NCI-H2081 treated with DMSO at 0.1 percent for 48 hours (cell line): ENCODE results near the gene SPATA31D3.
"Not testable (repeated sequence)": the region's sequence is repeated elsewhere in the genome, so short reads cannot be mapped to it uniquely, and the experiment has no call there.

Experiments
- DNase-seq: peaks from one replicate; lab custom pipeline; 2025; lab: John Stamatoyannopoulos, UW

The SPATA31D3 gene

DNA sequence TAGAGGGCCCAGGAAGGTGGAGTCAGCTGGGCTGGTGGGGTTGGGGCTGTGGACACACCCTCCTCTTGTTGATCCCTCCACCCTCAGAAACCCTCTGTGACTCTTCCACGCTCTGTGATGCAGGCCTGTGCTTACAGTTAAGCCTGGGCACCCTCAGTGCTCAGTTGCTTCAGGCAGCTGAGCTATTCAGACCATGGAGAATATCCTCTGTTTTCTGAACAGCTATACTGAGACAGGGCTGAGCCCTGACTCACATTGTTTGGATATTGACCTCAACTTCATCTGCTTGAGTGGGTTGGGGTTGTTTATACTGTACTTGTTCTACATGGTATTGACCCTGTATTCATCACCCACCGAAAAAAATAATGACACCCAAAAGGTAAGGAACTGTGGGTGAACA, at the start of gene SPATA31D3:
SPATA31D3 (plus strand) TSS at position 108 of the 400 bp plus-strand sequence; CDS start at position 194, 86 bp downstream.
- not testable (repeated sequence) for DNase-seq

- DNase-seq = no peak
Measured at GRCh38 chr9:81893929-81894328, 49.4 kb upstream of the SPATA31D3 start.

DNA sequence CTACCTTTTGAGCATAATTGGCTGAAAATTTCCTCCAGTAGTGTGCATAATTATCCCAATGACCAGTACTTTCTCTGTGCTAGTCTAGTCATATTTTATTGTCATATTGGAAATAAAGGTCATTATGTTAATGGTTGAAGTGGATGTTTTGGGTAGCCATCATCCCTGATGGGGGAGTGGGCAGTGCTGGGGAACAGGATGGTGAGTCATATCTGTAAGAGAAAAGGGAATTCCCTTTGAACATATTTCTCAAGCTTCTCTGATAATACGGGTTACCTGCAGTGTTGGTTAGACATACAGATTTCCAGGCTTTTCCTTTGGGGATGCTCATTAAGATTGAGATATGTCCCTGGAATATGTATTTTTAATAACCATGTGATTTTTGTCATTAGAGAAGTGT, 48.4 kb upstream of the SPATA31D3 start:
- DNase-seq = no peak

- no peak for DNase-seq
Measured at GRCh38 chr9:81896070-81896469, 47.2 kb upstream of the SPATA31D3 start.

DNA sequence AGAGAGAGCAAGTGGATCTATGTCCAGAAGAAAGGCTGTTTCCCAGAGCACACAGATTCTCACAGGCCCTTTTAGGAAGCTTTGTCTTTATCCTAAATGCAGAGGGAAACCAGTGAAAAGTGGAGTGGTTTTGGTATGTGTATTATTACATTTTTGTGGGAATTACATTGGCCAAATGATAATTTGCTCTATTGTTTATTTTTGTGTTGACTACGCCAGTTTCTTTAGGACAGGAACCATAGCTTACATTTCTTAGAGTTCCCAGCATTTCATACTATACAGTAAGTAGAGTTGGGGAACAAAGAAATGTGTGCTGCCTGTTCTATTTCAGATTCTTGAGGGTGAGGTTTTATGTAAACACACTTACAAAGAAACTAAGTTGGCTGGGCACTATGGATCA, 44.4 kb upstream of the SPATA31D3 start:
- DNase-seq = no peak

- no peak for DNase-seq
Measured at GRCh38 chr9:81902196-81902595, 41.1 kb upstream of the SPATA31D3 start.

GRCh38 chr9:81902626-81903025, 40.7 kb upstream of the SPATA31D3 start:
- DNase-seq = no peak

- no peak for DNase-seq
Measured at GRCh38 chr9:81906671-81907070, 36.6 kb upstream of the SPATA31D3 start.

DNA sequence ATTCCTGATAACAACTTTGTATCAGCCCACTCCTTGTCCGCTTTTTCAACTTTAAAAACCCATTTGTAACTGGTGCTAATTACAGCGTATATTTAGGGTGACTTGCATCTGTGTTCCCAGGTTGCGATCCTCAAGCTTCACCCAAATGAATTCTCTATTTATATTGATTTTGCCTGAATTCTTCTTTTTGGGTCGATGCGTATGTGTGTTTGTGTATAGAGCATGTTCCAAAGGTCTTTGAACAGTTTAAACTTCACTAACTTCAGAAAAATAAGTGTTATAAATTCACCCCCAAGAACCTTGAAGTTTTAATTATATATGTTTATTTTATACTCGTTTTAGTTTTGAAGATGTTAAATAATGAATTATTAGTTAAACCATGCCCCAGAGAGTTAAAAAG, 31.2 kb upstream of the SPATA31D3 start:
- no peak for DNase-seq

DNA sequence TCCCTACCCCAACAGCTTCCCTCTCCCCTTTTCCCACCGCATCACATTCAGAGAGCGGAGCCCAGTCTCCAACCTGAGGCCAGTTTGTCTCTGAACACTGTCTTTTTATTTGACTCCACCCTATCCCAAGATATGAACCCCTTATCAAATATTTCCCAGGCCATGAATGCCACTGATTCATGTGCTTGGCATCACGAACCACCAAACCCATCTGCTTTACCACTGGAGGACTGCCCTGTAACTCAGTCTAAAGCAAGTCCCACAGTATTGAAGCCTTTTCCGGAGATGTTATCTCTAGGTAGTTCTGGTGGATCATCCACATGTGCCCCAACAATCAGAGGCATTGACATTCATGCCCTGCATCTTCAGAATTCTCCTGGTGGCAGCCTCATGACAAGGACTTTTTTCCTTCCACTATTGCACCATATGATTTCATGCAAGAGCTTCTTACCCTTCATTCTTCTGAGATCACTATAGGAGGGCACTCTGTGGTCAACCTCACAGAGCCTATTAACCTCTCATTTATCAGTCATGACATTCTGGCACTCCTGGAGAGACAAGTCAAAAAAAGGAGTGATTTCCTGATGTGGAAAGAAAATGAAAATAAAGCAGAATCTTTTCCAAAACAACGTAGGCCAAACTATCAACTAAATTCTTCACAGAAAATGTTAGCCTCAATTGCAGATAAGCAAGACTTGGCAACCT, 27.3 kb upstream of the SPATA31D3 start:
- DNase-seq = no peak

GRCh38 chr9:81918507-81918906, 24.8 kb upstream of the SPATA31D3 start:
- DNase-seq = not testable (repeated sequence)

DNA sequence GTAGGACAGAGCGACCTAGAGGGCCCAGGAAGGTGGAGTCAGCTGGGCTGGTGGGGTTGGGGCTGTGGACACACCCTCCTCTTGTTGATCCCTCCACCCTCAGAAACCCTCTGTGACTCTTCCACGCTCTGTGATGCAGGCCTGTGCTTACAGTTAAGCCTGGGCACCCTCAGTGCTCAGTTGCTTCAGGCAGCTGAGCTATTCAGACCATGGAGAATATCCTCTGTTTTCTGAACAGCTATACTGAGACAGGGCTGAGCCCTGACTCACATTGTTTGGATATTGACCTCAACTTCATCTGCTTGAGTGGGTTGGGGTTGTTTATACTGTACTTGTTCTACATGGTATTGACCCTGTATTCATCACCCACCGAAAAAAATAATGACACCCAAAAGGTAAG, 15.0 kb upstream of the SPATA31D3 start, which contains the start of gene SPATA31D4:
SPATA31D4 (plus strand) TSS at position 124 of the 400 bp plus-strand sequence; CDS start at position 210, 86 bp downstream.
- not testable (repeated sequence) for DNase-seq

GRCh38 chr9:81930147-81930546, 13.2 kb upstream of the SPATA31D3 start:
- not testable (repeated sequence) for DNase-seq

DNA sequence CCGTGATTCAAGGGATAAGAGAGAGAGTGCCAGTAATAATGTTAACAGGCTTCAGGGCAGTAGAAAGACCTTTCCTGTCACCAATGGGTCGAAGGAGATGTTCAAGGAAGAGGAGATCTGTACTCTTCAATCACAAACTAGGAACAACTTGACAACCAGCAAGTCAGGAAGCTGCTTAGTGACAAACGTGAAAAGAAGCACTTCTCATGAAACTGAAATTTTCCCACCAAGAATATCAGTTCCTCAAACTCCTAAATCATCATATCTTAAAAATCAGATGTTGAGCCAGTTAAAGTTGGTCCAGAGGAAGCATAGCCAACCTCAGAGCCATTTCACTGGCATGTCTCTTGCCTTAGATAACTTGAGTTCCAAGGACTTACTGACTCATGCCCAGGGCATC, 9.8 kb upstream of the SPATA31D3 start:
- DNase-seq = not testable (repeated sequence)

DNA sequence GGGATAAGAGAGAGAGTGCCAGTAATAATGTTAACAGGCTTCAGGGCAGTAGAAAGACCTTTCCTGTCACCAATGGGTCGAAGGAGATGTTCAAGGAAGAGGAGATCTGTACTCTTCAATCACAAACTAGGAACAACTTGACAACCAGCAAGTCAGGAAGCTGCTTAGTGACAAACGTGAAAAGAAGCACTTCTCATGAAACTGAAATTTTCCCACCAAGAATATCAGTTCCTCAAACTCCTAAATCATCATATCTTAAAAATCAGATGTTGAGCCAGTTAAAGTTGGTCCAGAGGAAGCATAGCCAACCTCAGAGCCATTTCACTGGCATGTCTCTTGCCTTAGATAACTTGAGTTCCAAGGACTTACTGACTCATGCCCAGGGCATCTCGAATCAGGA, 5.3 kb downstream of the SPATA31D3 start:
- DNase-seq = not testable (repeated sequence)

DNA sequence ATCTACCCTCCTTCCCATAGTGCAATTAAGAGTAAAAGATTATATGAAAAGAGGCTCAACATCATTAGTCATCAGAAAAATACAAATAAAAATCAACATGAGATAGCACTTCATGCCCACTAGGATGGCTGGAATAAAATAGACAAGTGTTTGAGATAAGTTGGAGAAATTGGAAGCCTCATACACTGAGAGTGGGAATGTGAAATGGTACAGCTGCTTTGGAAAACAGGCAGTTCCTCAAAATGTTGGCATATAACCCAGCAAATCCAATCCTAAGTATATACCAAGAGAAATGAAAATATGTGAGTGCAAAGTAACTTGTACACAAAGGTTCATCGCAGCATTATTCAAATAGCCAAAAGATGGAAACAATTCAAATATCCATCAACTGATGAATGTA, 9.8 kb downstream of the SPATA31D3 start:
- no peak for DNase-seq

GRCh38 chr9:81955625-81956024, 12.3 kb downstream of the SPATA31D3 start:
- DNase-seq = no peak

- DNase-seq = no peak
Measured at GRCh38 chr9:81964218-81965171, 21.2 kb downstream of the SPATA31D3 start.

DNA sequence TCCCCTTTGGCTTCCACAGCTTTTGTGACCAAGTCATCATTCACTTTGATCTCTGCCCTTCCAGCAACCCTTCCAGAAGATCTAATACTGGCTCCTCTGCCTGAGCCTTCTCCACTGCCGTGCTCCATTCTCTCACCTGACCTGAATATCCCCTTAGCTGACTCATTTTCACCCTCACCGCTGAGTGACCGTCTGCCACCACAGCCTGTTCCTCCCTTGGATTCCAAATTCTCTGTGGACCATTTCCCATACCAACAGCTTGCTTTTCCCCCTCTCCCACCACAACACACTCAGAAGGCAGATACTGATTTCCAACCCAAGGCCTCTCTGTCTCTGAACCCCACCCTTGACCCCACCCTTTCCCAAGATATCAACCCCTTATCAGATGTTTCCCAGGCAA, 24.7 kb downstream of the SPATA31D3 start:
- DNase-seq = no peak

- DNase-seq = no peak
Measured at GRCh38 chr9:81969971-81970370, 26.7 kb downstream of the SPATA31D3 start.

DNA sequence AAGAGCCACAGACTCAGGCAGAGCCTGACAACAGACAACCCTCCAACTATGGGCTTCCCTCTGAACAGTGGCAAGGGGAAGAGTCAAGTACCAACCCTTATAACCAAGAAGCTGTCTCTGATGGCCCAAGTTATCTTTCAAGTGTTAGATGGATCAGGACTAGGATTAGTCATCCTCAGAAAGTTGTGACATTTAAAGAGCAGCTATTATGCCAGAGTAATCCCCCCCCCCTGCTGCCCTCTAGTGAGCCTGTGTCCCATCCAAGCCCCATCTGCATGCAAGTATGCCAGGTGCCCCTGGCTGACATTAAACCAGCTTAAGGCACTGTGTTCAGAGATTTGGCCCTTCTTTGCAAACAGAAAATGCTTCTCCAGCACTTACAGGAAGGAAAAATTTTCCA, 28.4 kb downstream of the SPATA31D3 start:
- DNase-seq = no peak

- DNase-seq = no peak
Measured at GRCh38 chr9:81974764-81975163, 31.5 kb downstream of the SPATA31D3 start.

- no peak for DNase-seq
Measured at GRCh38 chr9:81976351-81976750, 33.1 kb downstream of the SPATA31D3 start.
